SK-N-SH treated with all-trans-retinoic acid at 6 μM for 48 hours (cell line): ENCODE measurements around the gene FLII.

Experiments
- OSR1 ChIP-seq: fragments of 250-450 bp; sonication (Bioruptor Pico); IDR thresholded peaks from 2 replicates; pipeline ENCODE4 v1.8.0; 2022; ENCODE audit warnings: moderate library complexity, mild to moderate bottlenecking, inconsistent platforms
- RARB ChIP-seq: fragments of 250-450 bp; sonication (Bioruptor Pico); IDR thresholded peaks from 2 replicates; pipeline ENCODE4 v1.8.0; 2021; ENCODE audit warnings: mild to moderate bottlenecking, moderate library complexity
- ZC3H10 ChIP-seq: fragments of 250-450 bp; sonication (Bioruptor Pico); IDR thresholded peaks from 2 replicates; pipeline ENCODE4 v1.5.1; 2021; ENCODE audit warnings: mild to moderate bottlenecking, moderate library complexity
- ZFP3 ChIP-seq: fragments of 250-450 bp; sonication (Bioruptor Pico); IDR thresholded peaks from 2 replicates; pipeline ENCODE4 v1.5.0; 2020; ENCODE audit warnings: mild to moderate bottlenecking, moderate library complexity
- ZNF565 ChIP-seq: fragments of 450-650 bp; formaldehyde crosslinking; conservative IDR thresholded peaks from 2 replicates; pipeline ENCODE4 v1.5.0; 2020; ENCODE audit warnings: low read depth, mild to moderate bottlenecking, moderate library complexity
- ZNF8 ChIP-seq: fragments of 450-650 bp; formaldehyde crosslinking; IDR thresholded peaks from 2 replicates; pipeline ENCODE4 v1.5.0; 2020; ENCODE audit warnings: mild to moderate bottlenecking, moderate library complexity
- TF ChIP-seq, protein P1 (sequence below): fragments of 250-450 bp; sonication (Bioruptor Pico); IDR thresholded peaks from 2 replicates; pipeline ENCODE4 v1.5.1; 2021; ENCODE audit warnings: mild to moderate bottlenecking, moderate library complexity
- TF ChIP-seq, protein P2 (sequence below): fragments of 250-450 bp; sonication (Bioruptor Pico); IDR thresholded peaks from 2 replicates; pipeline ENCODE4 v1.8.0; 2021; ENCODE audit warnings: low read depth, mild to moderate bottlenecking, moderate library complexity, borderline replicate concordance

DNA sequence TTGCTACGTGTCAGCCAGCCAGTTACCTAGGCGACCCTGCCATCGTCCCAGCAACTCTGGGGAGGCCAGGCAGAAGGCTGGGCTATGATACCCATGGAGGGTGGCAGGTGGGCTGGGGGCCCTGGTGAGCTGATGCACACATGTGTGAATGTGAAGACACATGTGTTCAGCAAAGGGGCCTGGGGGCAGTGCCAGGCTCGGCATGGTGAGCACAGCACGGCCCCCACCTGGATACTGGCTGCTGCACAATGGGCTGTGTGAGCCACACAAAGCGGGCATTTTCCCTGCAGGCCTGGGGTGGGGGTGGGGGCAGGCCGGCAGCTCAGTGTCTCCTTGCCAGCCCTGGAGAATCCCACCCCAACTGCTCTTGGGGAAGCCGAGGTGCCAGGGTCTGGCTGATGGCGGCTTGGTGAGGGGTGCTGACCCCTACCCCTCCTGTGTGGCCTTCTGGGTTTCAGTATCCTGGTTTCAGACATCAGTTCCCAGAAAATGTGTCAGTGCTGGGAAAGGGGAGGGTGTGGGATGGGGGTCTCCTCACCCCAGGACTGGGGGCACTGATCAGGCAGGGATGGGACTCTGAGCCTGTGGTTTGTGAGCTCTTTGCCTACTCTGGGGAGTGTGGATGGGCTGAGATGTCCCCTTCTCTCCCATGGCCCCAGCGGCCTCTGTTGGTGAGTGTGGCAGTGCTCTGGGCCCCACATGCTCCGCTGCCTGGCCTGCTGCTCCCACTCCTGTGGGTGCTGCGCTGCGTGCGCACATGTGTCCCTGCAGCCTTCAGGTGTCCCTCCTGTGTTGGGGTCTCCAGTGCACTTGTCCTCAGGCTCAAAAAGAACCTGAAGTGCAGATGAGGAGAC is 28.0 kb downstream of the FLII start:
- TF ChIP-seq, protein P1, sequence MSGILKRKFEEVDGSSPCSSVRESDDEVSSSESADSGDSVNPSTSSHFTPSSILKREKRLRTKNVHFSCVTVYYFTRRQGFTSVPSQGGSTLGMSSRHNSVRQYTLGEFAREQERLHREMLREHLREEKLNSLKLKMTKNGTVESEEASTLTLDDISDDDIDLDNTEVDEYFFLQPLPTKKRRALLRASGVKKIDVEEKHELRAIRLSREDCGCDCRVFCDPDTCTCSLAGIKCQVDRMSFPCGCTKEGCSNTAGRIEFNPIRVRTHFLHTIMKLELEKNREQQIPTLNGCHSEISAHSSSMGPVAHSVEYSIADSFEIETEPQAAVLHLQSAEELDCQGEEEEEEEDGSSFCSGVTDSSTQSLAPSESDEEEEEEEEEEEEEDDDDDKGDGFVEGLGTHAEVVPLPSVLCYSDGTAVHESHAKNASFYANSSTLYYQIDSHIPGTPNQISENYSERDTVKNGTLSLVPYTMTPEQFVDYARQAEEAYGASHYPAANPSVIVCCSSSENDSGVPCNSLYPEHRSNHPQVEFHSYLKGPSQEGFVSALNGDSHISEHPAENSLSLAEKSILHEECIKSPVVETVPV (CRISPR knock-in tag): no peak
- TF ChIP-seq ZFP3 (CRISPR knock-in tag): no peak
- no peak for TF ChIP-seq ZNF8 (CRISPR knock-in tag)
- TF ChIP-seq, protein P2, sequence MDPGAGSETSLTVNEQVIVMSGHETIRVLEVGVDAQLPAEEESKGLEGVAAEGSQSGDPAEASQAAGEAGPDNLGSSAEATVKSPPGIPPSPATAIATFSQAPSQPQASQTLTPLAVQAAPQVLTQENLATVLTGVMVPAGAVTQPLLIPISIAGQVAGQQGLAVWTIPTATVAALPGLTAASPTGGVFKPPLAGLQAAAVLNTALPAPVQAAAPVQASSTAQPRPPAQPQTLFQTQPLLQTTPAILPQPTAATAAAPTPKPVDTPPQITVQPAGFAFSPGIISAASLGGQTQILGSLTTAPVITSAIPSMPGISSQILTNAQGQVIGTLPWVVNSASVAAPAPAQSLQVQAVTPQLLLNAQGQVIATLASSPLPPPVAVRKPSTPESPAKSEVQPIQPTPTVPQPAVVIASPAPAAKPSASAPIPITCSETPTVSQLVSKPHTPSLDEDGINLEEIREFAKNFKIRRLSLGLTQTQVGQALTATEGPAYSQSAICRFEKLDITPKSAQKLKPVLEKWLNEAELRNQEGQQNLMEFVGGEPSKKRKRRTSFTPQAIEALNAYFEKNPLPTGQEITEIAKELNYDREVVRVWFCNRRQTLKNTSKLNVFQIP (CRISPR knock-in tag): no peak
- TF ChIP-seq OSR1 (CRISPR knock-in tag): no peak
- no peak for TF ChIP-seq ZNF565 (CRISPR knock-in tag)
- no peak for TF ChIP-seq ZC3H10 (CRISPR knock-in tag)
- TF ChIP-seq RARB (CRISPR knock-in tag): no peak
